Measurements from ENCODE around the gene VPS26B. TPM values are rescaled to one million over a fixed set of nuclear protein-coding genes. Genes with fewer than 3 reads are reported as not detected.
"Not testable (repeated sequence)": the region's sequence is repeated elsewhere in the genome, so short reads cannot be mapped to it uniquely, and the experiment has no call there.

Gene VPS26B
- total RNA-seq, 1 donor from 2014 or later = 37.2 TPM

DNA sequence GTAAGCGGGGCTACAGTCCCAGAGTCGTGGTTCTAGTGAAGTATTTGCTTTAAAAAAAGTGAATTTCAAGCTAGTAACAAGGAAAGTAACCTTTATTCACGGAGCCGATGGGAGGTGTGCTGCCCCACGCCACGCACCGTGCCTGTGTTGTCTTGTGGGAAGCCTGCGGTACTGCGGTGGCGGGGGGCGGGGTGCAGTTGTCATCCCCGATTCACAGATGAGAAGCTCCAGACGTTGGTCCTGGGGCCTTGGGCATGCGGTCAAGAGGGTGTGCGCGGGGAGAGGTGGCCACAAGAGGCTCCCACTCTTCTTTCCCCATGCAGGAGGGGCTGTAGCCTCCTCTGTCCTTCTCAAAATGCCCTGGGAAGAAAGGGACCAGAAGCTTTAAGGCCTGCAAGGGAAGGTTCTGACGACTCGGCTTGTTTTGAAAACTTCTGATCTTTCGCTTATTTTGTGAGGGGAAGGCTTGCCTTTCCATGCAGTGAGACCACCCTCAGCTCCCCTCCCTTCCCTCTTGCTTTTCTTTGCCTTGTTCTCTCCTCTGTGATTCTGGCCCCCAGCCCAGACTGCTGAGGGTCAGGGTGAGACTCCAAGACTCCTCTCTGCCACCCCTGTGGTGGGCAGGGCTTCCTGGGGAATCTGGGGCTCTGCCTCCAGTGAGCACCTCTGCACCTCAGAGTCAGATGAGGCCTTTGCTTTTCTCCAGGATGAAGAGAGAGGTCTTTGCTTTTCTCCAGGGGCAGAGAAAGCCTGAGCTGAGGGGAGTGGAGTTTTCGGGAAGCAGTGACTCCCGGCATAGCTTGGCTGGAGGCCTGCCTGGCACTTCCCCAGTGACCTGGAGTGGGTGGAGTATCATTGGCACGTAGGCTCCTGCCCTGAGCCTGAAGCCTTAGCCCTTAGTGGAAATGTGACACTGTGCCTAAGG is 57.9 kb downstream of the VPS26B start:
- no peaks in the 10 kb centered on the region for H3K9me3 ChIP-seq
- peaks cover 31% of the 10 kb centered on the region for H3K27me3 ChIP-seq
- TF ChIP-seq, protein P1, sequence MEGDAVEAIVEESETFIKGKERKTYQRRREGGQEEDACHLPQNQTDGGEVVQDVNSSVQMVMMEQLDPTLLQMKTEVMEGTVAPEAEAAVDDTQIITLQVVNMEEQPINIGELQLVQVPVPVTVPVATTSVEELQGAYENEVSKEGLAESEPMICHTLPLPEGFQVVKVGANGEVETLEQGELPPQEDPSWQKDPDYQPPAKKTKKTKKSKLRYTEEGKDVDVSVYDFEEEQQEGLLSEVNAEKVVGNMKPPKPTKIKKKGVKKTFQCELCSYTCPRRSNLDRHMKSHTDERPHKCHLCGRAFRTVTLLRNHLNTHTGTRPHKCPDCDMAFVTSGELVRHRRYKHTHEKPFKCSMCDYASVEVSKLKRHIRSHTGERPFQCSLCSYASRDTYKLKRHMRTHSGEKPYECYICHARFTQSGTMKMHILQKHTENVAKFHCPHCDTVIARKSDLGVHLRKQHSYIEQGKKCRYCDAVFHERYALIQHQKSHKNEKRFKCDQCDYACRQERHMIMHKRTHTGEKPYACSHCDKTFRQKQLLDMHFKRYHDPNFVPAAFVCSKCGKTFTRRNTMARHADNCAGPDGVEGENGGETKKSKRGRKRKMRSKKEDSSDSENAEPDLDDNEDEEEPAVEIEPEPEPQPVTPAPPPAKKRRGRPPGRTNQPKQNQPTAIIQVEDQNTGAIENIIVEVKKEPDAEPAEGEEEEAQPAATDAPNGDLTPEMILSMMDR (IDR thresholded peaks at IDR 0.05) = no peak
- intact Hi-C loops (cut with DNase I) = no loop called here
- ATAC-seq = peak; percentile 88
- H3K4me1 ChIP-seq = no peaks in the 10 kb centered on the region
- peak; percentile 81 for DNase-seq
- no peaks in the 10 kb centered on the region for H3K36me3 ChIP-seq
- no peak overlapping the region for H3K4me3 ChIP-seq
- no peak overlapping the region for H3K27ac ChIP-seq

DNA sequence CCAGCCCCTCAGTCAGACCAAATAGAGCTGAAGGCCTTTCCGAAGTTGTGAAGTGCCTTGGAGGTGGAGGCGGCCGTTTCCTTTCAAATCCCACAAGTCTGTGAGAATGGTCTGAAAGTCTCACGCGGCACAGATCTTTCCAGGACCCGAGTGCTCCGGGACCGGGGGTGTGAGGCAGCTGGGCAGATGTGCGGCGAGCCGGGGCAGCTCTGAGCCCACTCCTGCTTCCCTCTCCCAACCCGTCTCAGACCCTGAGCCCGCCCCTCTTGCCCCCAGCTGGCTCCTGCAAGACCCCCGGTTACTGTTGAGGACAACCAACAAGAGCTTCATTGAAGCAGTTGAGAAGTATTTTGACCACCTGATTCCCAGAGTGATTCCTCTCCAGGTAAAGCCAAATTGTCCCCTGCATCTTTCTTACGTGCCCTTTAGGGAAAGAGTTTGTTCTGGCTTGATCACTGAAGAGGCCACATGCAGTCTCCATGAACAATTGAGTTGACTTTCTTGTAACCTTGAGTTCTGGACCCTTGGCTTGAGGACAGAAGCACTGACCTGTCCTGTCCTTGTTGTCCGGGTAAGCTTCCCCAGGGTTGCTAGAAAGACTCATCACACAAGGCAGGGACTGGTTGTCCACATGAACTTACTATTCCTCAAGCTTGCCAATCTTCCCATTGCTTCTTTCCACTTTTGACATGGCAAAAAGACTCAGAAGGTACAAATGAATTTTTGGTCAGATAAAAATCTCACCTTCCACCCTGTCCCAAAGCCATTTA is 59.2 kb downstream of the VPS26B start:
- Histone ChIP-seq H3K36me3 (no peaks in the 10 kb centered on the region), H3K9me3 (no peaks in the 10 kb centered on the region), H3K27ac (no peak overlapping the region), H3K4me1 (no peaks in the 10 kb centered on the region), H3K4me3 (no peak overlapping the region), H3K27me3 (peaks cover 19% of the 10 kb centered on the region)
- intact Hi-C loops (cut with DNase I) = no loop called here
- DNase-seq = no peak
- ATAC-seq = no peak
- TF ChIP-seq, protein P1 (IDR thresholded peaks at IDR 0.05) = no peak

DNA sequence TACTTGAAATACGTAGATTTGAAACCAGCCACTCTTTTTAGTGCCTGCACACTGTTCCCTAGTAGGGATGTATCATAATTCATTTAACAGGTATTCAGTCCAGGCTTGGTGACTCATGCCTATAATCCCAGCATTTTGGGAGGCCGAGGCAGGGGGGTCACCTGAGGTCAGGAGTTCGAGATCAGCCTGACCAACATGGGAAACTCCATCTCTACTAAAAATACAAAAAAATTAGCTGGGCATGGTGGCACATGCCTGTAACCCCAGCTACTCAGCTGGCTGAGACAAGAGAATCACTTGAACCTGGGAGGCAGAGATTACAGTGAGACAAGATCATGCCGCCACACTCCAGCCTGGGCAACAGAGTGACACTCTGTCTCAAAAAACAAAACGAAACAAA is 59.9 kb downstream of the VPS26B start:
- H3K4me3 ChIP-seq; H3K27ac ChIP-seq; H3K4me1 ChIP-seq; DNase-seq; intact Hi-C loops (cut with DNase I); H3K36me3 ChIP-seq; ATAC-seq; H3K9me3 ChIP-seq: not testable (repeated sequence)
- H3K27me3 ChIP-seq = peaks cover 14% of the 10 kb centered on the region

DNA sequence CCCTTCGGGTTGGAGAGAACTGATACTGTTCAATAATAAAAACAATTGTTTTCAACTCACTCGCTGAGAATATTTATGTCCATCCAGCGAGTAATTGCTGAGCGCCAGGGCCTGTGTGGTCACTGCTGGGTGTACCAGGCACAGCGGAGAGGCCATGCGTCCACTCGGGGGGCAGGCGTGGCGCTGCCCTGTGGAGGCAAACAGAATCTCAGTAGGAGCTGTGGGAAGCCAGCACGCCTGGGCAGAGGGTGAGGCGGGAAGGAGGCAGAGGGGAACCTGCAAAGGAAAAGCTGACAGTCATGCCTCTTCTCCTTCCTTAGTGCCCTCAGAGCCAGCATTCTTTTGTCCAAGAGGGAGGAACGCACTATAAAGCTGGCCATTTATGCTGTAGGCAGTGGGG is 63.1 kb downstream of the VPS26B start:
- no peak overlapping the region for H3K4me3 ChIP-seq
- H3K36me3 ChIP-seq = no peaks in the 10 kb centered on the region
- DNase-seq = no peak
- H3K27me3 ChIP-seq = no peaks in the 10 kb centered on the region
- H3K4me1 ChIP-seq = no peaks in the 10 kb centered on the region
- TF ChIP-seq, protein P1 (IDR thresholded peaks at IDR 0.05) = no peak
- no peak overlapping the region for H3K27ac ChIP-seq
- intact Hi-C loops (cut with DNase I) = no loop called here
- ATAC-seq = no peak
- H3K9me3 ChIP-seq = no peaks in the 10 kb centered on the region

DNA sequence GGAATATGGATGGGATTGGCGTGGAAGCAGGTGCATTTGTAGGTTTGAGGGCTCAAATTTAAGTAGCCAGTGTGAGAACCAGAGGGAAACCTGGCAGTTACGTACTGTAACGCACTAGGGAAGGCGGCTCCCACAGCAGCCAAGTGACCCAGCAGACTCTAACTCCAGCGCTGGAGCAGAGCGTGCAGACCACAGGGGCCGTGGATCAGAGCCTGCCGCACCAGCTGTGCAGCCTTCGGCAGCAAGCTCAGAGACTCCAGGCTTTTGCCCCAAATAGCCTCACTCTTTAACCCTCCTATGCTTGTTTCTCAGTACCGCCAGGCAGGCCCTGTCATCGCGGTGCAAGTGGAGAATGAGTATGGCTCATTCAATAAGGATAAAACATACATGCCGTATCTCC is 64.0 kb downstream of the VPS26B start:
- intact Hi-C loops (cut with DNase I) = no loop called here
- DNase-seq (no peak), ATAC-seq (no peak)
- TF ChIP-seq, protein P1 (IDR thresholded peaks at IDR 0.05) = no peak
- Histone ChIP-seq H3K36me3 (no peaks in the 10 kb centered on the region), H3K27ac (no peak overlapping the region), H3K9me3 (no peaks in the 10 kb centered on the region), H3K4me3 (no peak overlapping the region), H3K27me3 (no peaks in the 10 kb centered on the region), H3K4me1 (no peaks in the 10 kb centered on the region)

DNA sequence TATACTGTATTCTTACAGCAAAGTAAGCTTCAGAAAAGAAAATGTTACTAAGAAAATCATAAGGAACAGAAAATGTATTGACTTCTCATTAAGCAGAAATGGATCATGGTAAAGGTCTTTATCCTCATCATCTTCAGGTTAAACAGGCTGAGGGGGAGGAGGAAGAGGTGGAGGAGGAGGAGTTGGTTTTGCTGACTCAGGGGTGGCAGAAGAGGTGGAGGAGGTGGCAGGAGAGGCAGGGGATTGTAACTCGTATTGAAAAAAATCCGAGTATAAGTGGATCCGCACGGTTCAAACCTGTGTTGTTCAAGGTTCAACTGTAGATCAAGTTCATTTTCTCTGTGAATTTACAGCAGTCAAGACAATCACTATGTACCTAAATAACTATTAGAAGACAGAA is 64.7 kb downstream of the VPS26B start:
- H3K27me3 ChIP-seq = no peaks in the 10 kb centered on the region
- DNase-seq (no peak), ATAC-seq (no peak)
- no peak overlapping the region for H3K4me3 ChIP-seq
- no peaks in the 10 kb centered on the region for H3K9me3 ChIP-seq
- no peaks in the 10 kb centered on the region for H3K36me3 ChIP-seq
- no peaks in the 10 kb centered on the region for H3K4me1 ChIP-seq
- TF ChIP-seq, protein P1 (IDR thresholded peaks at IDR 0.05) = no peak
- intact Hi-C loops (cut with DNase I) = no loop called here
- no peak overlapping the region for H3K27ac ChIP-seq
